HepG2 (cell line): ENCODE data around the gene CNGA2. TPM values are rescaled to one million over a fixed set of nuclear protein-coding genes. Genes with fewer than 3 reads are reported as not detected.

Experiments used
- ATAC-seq: fragments of 200-7000 bp; cut with Tn5 transposase; 3 replicates; pipeline ENCODE4 v1.9.1; 2020; ENCODE audit warnings: mild to moderate bottlenecking, moderate library complexity
- BruUV-seq: library from RNA; stranded (reverse); fragments of 400-500 nt; replicated peaks from 2 replicates; lab custom pipeline; 2021; lab: Mats Ljungman, UMichigan
- CTCF ChIA-PET: fragments of 300-600 bp; formaldehyde crosslinking; extraction: SDS; loops from one replicate; lab custom pipeline; 2021; ENCODE audit warnings: low total read pairs, inconsistent platforms, low intra/inter-chr PET ratio; lab: Yijun Ruan, JAX
- POLR2A ChIA-PET: fragments of 350-600 bp; sonication (Branson Sonifier 250); formaldehyde crosslinking; loops from one replicate; lab custom pipeline; 2020; ENCODE audit warnings: antibody characterized with exemption, inconsistent platforms; lab: Yijun Ruan, JAX
- DNase-seq: peaks from one replicate; pipeline ENCODE4 v3.0.0-alpha.2; 2015; ENCODE audit warnings: low spot score
- FAIRE-seq: peaks from 3 replicates; lab custom pipeline; 2011; peaks lifted over from hg19 to GRCh38; lab: Jason Lieb, UNC
- H2AFZ ChIP-seq: one replicate; pipeline ENCODE4 v1.6.1; 2011; ENCODE audit warnings: low read length, inconsistent platforms
- H3K27ac ChIP-seq: fragments of 300-600 bp; 3 replicates; pipeline ENCODE4 v1.8.0; 2011; ENCODE audit warnings: mixed run types, mild to moderate bottlenecking, mixed read lengths, low read length, inconsistent platforms; ENCODE audit not compliant: insufficient read depth; ENCODE audit errors: extremely low read length
- H3K27me3 ChIP-seq, 2 experiments: fragments of 200-600 bp in 1 of 2; 2 replicates in 1 of 2; 3 replicates in 1 of 2; pipeline versions ENCODE4 v1.6.0 to v1.8.0; 2011; ENCODE audit warnings: low read length in 2 of 2, mild to moderate bottlenecking in 2 of 2, moderate library complexity in 2 of 2, inconsistent platforms in 1 of 2; ENCODE audit not compliant: insufficient read depth in 2 of 2, control insufficient read depth in 1 of 2
- H3K36me3 ChIP-seq, 2 experiments: fragments of 200-600 bp in 1 of 2; replicated peaks in 1 of 2; 2 replicates in 1 of 2; 3 replicates in 1 of 2; pipeline versions ENCODE4 v1.5.1 to v1.8.0; 2011; ENCODE audit warnings: low read length in 2 of 2, inconsistent platforms in 1 of 2; ENCODE audit not compliant: insufficient read depth in 2 of 2, control insufficient read depth in 1 of 2
- H3K4me1 ChIP-seq: 2 replicates; pipeline ENCODE4 v1.5.1; 2012; ENCODE audit warnings: low read length, inconsistent platforms; ENCODE audit not compliant: insufficient read depth
- H3K4me2 ChIP-seq: 2 replicates; pipeline ENCODE4 v1.6.0; 2011; ENCODE audit warnings: low read depth, low read length, inconsistent platforms
- H3K4me3 ChIP-seq, 3 experiments: fragments of 200-600 bp in 1 of 3; sonication (generic), shearing (Covaris generic) in 1 of 3; replicated peaks in 1 of 3; 2 replicates each; pipeline ENCODE4 v1.5.1; 2011 to 2016; ENCODE audit warnings: low read length in 3 of 3, inconsistent platforms in 2 of 3, low read depth in 2 of 3, mild to moderate bottlenecking in 2 of 3, control low read depth in 1 of 3, mixed read lengths in 1 of 3; ENCODE audit not compliant: insufficient read depth in 1 of 3
- H3K79me2 ChIP-seq: one replicate; pipeline ENCODE4 v1.6.1; 2011; ENCODE audit warnings: low read length, inconsistent platforms; ENCODE audit not compliant: insufficient read depth
- H3K9ac ChIP-seq: 2 replicates; pipeline ENCODE4 v1.6.0; 2011; ENCODE audit warnings: mild to moderate bottlenecking, low read depth, low read length, inconsistent platforms; ENCODE audit not compliant: insufficient read depth
- H3K9me3 ChIP-seq: 2 replicates; pipeline ENCODE4 v1.5.1; 2012; ENCODE audit warnings: mild to moderate bottlenecking, low read length
- H4K20me1 ChIP-seq: 2 replicates; pipeline ENCODE4 v1.6.0; 2011; ENCODE audit warnings: inconsistent platforms, mild to moderate bottlenecking, low read length, moderate library complexity; ENCODE audit not compliant: insufficient read depth
- ATRX ChIP-seq: sonication (generic); formaldehyde crosslinking; IDR thresholded peaks from 2 replicates; pipeline ENCODE4 v1.4.0; 2020; ENCODE audit warnings: missing genetic modification reagents, borderline replicate concordance
- EZH2 ChIP-seq: conservative IDR thresholded peaks from 2 replicates; pipeline ENCODE4 v1.6.1; 2012; ENCODE audit warnings: mild to moderate bottlenecking, low read depth, low read length, moderate library complexity
- HIVEP1 ChIP-seq: sonication (generic); formaldehyde crosslinking; IDR thresholded peaks from 2 replicates; pipeline ENCODE4 v1.4.0; 2020; ENCODE audit warnings: mild to moderate bottlenecking, missing genetic modification reagents
- KLF6 ChIP-seq: IDR thresholded peaks from 2 replicates; pipeline ENCODE4 v1.8.0; 2016; ENCODE audit warnings: missing biosample characterization, missing genetic modification reagents
- PAF1 ChIP-seq: IDR thresholded peaks from 2 replicates; pipeline ENCODE4 v1.6.1; 2016; ENCODE audit warnings: missing genetic modification reagents, missing compliant biosample characterization
- PLRG1 ChIP-seq: fragments of 450-650 bp; conservative IDR thresholded peaks from 2 replicates; pipeline ENCODE4 v1.6.1; 2016
- RXRA ChIP-seq: sonication (generic); formaldehyde crosslinking; IDR thresholded peaks from 2 replicates; pipeline ENCODE4 v1.5.1; 2020; ENCODE audit warnings: missing genetic modification reagents
- ZNF773 ChIP-seq: sonication (generic); formaldehyde crosslinking; IDR thresholded peaks from 2 replicates; pipeline ENCODE4 v1.4.0; 2020; ENCODE audit warnings: missing genetic modification reagents, borderline replicate concordance
- ZSCAN29 ChIP-seq: sonication (generic); formaldehyde crosslinking; conservative IDR thresholded peaks from 2 replicates; pipeline ENCODE4 v1.4.0; 2020; ENCODE audit warnings: mild to moderate bottlenecking, missing genetic modification reagents
- WGBS: methylation state at CpG from one replicate; pipeline ENCODE4 v1.1.6; 2017; ENCODE audit warnings: low lambda C conversion rate; 5-methylcytosine and 5-hydroxymethylcytosine counted together
- in situ Hi-C: cut with HindIII; loops from 2 replicates; pipeline ENCODE4 v1.10.0; 2017; ENCODE audit warnings: low pct_unique_long_range_greater_than_20kb; ENCODE audit not compliant: extremely low pct_ligation_motif_present
- intact Hi-C: fragments of 100-400 bp; cut with micrococcal nuclease; formaldehyde crosslinking; loops from one replicate; pipeline ENCODE4 v1.10.0; 2022; ENCODE audit not compliant: unreplicated experiment
- polyA plus RNA-seq, 8 experiments: library from polyadenylated mRNA; depleted of rRNA in 3 of 8; stranded (reverse) in 7 of 8; unstranded in 1 of 8; fragments of >200 nt; fragmentation: Illumina TruSeq in 4 of 8; extraction: Trizol in 4 of 8; gene quantifications; 2 replicates each; pipeline versions ENCODE4 v1.2.1 to v1.2.3, GENCODE V29; 2011 to 2016; ENCODE audit warnings: low read depth in 4 of 8, missing spikeins in 1 of 8, mixed read lengths in 1 of 8; ENCODE audit not compliant: insufficient read depth in 1 of 8
- total RNA-seq, 5 experiments: library from RNA; depleted of rRNA; stranded (reverse); fragments of >200 nt; fragmentation: Illumina TruSeq; extraction: Trizol; gene quantifications; 2 replicates each; pipeline ENCODE4 v1.2.3, GENCODE V29; 2016; ENCODE audit warnings: low read depth in 1 of 5
- TF ChIP-seq, protein P1 (sequence below): sonication (generic); formaldehyde crosslinking; conservative IDR thresholded peaks from 2 replicates; pipeline ENCODE4 v1.4.0; 2020; ENCODE audit warnings: missing genetic modification reagents
- TF ChIP-seq, protein P2 (sequence below): sonication (generic); formaldehyde crosslinking; IDR thresholded peaks from 2 replicates; pipeline ENCODE4 v1.4.0; 2020; ENCODE audit warnings: mild to moderate bottlenecking, missing genetic modification reagents, borderline replicate concordance
- TF ChIP-seq, protein P3 (sequence below): sonication (generic); formaldehyde crosslinking; IDR thresholded peaks from 2 replicates; pipeline ENCODE4 v1.4.0; 2020; ENCODE audit warnings: missing genetic modification reagents, borderline replicate concordance

The CNGA2 gene
- total and polyA plus RNA-seq, 2 of the 13 experiments (the other 11 are each of a cell fraction or from before 2014, with no cell fraction given): not detected

DNA sequence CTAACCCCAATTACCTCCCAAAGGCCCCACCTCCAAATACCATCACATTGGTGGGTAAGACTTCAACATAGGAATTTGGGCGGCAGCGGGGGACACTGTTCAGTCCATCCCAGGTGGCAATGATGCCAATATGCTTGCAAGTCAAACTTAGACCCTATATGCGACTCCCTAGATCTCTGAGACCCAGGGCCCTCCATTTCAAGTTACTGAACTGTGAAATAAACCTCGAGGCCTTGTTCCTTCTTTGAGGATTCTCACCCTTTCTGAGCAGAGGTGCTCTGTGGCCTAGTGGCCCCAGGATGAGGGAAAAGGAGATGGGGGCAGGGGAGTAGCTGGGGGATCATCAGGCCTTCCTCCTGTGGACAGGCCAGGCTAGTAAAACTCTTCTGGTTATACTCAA lies 44.7 kb downstream of the CNGA2 start (continued):
- no peak for TF ChIP-seq ZSCAN29 (CRISPR knock-in tag)

DNA sequence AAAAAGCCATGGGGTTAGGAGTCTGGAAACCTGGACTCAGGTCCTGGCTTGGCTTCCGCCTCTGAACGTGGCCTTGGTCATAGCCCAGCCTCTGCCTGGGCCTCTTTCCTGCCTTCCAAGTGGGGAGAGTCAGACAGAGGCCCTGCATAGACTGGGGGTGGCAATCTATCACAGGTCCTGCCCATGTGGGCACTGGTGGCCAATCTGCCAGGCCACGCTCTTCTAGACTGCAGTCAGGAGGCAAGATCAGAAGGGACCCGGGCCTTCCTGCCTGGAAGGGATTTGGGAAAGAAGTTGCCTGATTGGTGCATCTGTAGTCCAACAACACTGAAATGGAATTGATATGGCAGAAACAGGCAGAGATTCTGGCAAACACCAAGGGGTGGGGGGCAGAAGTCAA lies 46.1 kb downstream of the CNGA2 start:
- WGBS: no CpG with 5 or more reads among the region's 4 CpGs
- ChIA-PET POLR2A (no interaction called here), CTCF (no interaction called here)
- H3K4me3 ChIP-seq: no peak overlapping the region
- FAIRE-seq (no peak), DNase-seq (no peak), ATAC-seq (no peak)
- no TSS peak for BruUV-seq
- H3K4me1 ChIP-seq: no peaks in the 10 kb centered on the region
- H3K9me3 ChIP-seq: no peaks in the 10 kb centered on the region
- H3K4me2 ChIP-seq: no peak overlapping the region
- H3K79me2 ChIP-seq: no peaks in the 10 kb centered on the region
- no peak overlapping the region for H2AFZ ChIP-seq
- no peak overlapping the region for H3K27ac ChIP-seq
- H3K36me3 ChIP-seq: no peaks in the 10 kb centered on the region
- intact Hi-C loops (no loop called here), in situ Hi-C loops (no loop called here)
- peaks cover 0 to 6% of the 10 kb centered on the region in 2 experiments; a peak in 1 of 5 replicates for H3K27me3 ChIP-seq
- no peaks in the 10 kb centered on the region for H4K20me1 ChIP-seq
- H3K9ac ChIP-seq: no peak overlapping the region
- TF ChIP-seq ZNF773 (CRISPR knock-in tag) (no peak), PAF1 (CRISPR knock-in tag) (no peak), ATRX (CRISPR knock-in tag) (no peak), KLF6 (no peak), PLRG1 (no peak), EZH2 (no peak), RXRA (no peak), HIVEP1 (CRISPR knock-in tag) (no peak)
- TF ChIP-seq, protein P1, sequence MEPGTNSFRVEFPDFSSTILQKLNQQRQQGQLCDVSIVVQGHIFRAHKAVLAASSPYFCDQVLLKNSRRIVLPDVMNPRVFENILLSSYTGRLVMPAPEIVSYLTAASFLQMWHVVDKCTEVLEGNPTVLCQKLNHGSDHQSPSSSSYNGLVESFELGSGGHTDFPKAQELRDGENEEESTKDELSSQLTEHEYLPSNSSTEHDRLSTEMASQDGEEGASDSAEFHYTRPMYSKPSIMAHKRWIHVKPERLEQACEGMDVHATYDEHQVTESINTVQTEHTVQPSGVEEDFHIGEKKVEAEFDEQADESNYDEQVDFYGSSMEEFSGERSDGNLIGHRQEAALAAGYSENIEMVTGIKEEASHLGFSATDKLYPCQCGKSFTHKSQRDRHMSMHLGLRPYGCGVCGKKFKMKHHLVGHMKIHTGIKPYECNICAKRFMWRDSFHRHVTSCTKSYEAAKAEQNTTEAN (CRISPR knock-in tag): no peak
- TF ChIP-seq, protein P2, sequence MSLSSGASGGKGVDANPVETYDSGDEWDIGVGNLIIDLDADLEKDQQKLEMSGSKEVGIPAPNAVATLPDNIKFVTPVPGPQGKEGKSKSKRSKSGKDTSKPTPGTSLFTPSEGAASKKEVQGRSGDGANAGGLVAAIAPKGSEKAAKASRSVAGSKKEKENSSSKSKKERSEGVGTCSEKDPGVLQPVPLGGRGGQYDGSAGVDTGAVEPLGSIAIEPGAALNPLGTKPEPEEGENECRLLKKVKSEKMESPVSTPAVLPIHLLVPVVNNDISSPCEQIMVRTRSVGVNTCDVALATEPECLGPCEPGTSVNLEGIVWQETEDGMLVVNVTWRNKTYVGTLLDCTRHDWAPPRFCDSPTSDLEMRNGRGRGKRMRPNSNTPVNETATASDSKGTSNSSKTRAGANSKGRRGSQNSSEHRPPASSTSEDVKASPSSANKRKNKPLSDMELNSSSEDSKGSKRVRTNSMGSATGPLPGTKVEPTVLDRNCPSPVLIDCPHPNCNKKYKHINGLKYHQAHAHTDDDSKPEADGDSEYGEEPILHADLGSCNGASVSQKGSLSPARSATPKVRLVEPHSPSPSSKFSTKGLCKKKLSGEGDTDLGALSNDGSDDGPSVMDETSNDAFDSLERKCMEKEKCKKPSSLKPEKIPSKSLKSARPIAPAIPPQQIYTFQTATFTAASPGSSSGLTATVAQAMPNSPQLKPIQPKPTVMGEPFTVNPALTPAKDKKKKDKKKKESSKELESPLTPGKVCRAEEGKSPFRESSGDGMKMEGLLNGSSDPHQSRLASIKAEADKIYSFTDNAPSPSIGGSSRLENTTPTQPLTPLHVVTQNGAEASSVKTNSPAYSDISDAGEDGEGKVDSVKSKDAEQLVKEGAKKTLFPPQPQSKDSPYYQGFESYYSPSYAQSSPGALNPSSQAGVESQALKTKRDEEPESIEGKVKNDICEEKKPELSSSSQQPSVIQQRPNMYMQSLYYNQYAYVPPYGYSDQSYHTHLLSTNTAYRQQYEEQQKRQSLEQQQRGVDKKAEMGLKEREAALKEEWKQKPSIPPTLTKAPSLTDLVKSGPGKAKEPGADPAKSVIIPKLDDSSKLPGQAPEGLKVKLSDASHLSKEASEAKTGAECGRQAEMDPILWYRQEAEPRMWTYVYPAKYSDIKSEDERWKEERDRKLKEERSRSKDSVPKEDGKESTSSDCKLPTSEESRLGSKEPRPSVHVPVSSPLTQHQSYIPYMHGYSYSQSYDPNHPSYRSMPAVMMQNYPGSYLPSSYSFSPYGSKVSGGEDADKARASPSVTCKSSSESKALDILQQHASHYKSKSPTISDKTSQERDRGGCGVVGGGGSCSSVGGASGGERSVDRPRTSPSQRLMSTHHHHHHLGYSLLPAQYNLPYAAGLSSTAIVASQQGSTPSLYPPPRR (CRISPR knock-in tag): no peak
- TF ChIP-seq, protein P3, sequence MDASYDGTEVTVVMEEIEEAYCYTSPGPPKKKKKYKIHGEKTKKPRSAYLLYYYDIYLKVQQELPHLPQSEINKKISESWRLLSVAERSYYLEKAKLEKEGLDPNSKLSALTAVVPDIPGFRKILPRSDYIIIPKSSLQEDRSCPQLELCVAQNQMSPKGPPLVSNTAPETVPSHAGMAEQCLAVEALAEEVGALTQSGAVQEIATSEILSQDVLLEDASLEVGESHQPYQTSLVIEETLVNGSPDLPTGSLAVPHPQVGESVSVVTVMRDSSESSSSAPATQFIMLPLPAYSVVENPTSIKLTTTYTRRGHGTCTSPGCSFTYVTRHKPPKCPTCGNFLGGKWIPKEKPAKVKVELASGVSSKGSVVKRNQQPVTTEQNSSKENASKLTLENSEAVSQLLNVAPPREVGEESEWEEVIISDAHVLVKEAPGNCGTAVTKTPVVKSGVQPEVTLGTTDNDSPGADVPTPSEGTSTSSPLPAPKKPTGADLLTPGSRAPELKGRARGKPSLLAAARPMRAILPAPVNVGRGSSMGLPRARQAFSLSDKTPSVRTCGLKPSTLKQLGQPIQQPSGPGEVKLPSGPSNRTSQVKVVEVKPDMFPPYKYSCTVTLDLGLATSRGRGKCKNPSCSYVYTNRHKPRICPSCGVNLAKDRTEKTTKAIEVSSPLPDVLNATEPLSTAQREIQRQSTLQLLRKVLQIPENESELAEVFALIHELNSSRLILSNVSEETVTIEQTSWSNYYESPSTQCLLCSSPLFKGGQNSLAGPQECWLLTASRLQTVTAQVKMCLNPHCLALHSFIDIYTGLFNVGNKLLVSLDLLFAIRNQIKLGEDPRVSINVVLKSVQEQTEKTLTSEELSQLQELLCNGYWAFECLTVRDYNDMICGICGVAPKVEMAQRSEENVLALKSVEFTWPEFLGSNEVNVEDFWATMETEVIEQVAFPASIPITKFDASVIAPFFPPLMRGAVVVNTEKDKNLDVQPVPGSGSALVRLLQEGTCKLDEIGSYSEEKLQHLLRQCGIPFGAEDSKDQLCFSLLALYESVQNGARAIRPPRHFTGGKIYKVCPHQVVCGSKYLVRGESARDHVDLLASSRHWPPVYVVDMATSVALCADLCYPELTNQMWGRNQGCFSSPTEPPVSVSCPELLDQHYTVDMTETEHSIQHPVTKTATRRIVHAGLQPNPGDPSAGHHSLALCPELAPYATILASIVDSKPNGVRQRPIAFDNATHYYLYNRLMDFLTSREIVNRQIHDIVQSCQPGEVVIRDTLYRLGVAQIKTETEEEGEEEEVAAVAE (CRISPR knock-in tag): no peak
